Thyroid gland (tissue), 4 donors: ENCODE measurements around the gene PREX1. TPM values are rescaled to one million over a fixed set of nuclear protein-coding genes. Genes with fewer than 3 reads are reported as not detected.

Experiments used
- DNase-seq, 2 donors: peaks; one replicate each; pipeline ENCODE4 v3.0.0-alpha.2; 2019
- H3K27ac ChIP-seq, 3 donors: fragments of 200-600 bp; sonication (generic); 1 replicate in 2 of 3; 2 replicates in 1 of 3; pipeline ENCODE4 v1.5.1; 2016 to 2019; ENCODE audit warnings: mild to moderate bottlenecking in 1 of 3, moderate library complexity in 1 of 3
- H3K27me3 ChIP-seq: fragments of 200-600 bp; sonication (generic); one replicate; pipeline ENCODE4 v1.5.1; 2019
- H3K36me3 ChIP-seq, 2 donors: fragments of 200-600 bp; sonication (generic); one replicate each; pipeline ENCODE4 v1.5.1; 2016 to 2019
- H3K4me1 ChIP-seq, 2 donors: fragments of 200-600 bp; sonication (generic); one replicate each; pipeline ENCODE4 v1.5.1; 2017 to 2019
- H3K4me3 ChIP-seq, 3 donors: fragments of 200-600 bp; sonication (generic); replicated peaks in 1 of 3; 1 replicate in 2 of 3; 2 replicates in 1 of 3; pipeline ENCODE4 v1.5.1; 2016; ENCODE audit warnings: mild to moderate bottlenecking in 1 of 3
- H3K9me3 ChIP-seq: fragments of 200-600 bp; sonication (generic); one replicate; pipeline ENCODE4 v1.5.1; 2017
- CTCF ChIP-seq, 6 experiments: fragments of 200-600 bp in 3 of 6; fragments of 450-650 bp in 3 of 6; sonication (generic) in 3 of 6; IDR thresholded peaks; one replicate each; pipeline ENCODE4 v1.5.1; 2016 to 2019; ENCODE audit warnings: antibody characterized with exemption in 6 of 6, mild to moderate bottlenecking in 2 of 6, inconsistent platforms in 1 of 6, moderate library complexity in 1 of 6
- POLR2A ChIP-seq, 2 donors: fragments of 450-650 bp; IDR thresholded peaks; one replicate each; pipeline ENCODE4 v1.6.1; 2017; ENCODE audit warnings: antibody characterized with exemption in 2 of 2, mild to moderate bottlenecking in 2 of 2, moderate library complexity in 1 of 2
- WGBS, 2 donors: methylation state at CpG; one replicate each; pipeline ENCODE4 v1.1.5; 2017; 5-methylcytosine and 5-hydroxymethylcytosine counted together
- intact Hi-C: fragments of 100-400 bp; cut with DNase I; formaldehyde crosslinking; loops from one replicate; pipeline ENCODE4 v1.15.1; 2023
- total RNA-seq, 4 donors: library from RNA; depleted of rRNA; stranded (reverse); fragments of >200 nt; gene quantifications; one replicate each; pipeline ENCODE4 v1.2.3, GENCODE V29; 2016

The PREX1 gene
- total RNA-seq, 4 donors from 2014 or later = 10.2 to 42.7 (median 18.7) TPM

- Histone ChIP-seq H3K4me3 (no peak overlapping the region), H3K27ac (peak overlapping the region; percentile 9 to 22 (median 10)), H3K9me3 (no peaks in the 10 kb centered on the region), H3K4me1 (peaks cover 22 to 65% of the 10 kb centered on the region in 2 donors), H3K27me3 (no peaks in the 10 kb centered on the region), H3K36me3 (no peaks in the 10 kb centered on the region)
- no peak for DNase-seq
- 42 to 43% methylated on average over 12 of the region's 12 CpGs for WGBS, 2 donors
- intact Hi-C loops = loop anchor here (5.0 kb wide), 1 partner anchor 143 kb away; no protein-coding TSS in a partner anchor
- TF ChIP-seq POLR2A (IDR thresholded peaks at IDR 0.05) (no peak), CTCF (IDR thresholded peaks at IDR 0.05) (no peak)
These were observed 2.8 kb downstream of the PREX1 start for GRCh38 chr20:48824830-48825565.

- 65 to 72% methylated on average over 8 of the region's 8 CpGs for WGBS, 2 donors
- H3K36me3 ChIP-seq = no peaks in the 10 kb centered on the region
- H3K4me1 ChIP-seq = peaks cover 22 to 62% of the 10 kb centered on the region in 2 donors
- no peak overlapping the region for H3K4me3 ChIP-seq
- no peak for TF ChIP-seq POLR2A (IDR thresholded peaks at IDR 0.05)
- TF ChIP-seq CTCF (IDR thresholded peaks at IDR 0.05) = no peak
- DNase-seq = no peak
- no peaks in the 10 kb centered on the region for H3K9me3 ChIP-seq
- H3K27me3 ChIP-seq = no peaks in the 10 kb centered on the region
- no peak overlapping the region for H3K27ac ChIP-seq
- intact Hi-C loops = no loop called here
These were observed 3.8 kb downstream of the PREX1 start for GRCh38 chr20:48823960-48824498.

- TF ChIP-seq POLR2A (IDR thresholded peaks at IDR 0.05) (no peak), CTCF (IDR thresholded peaks at IDR 0.05) (no peak)
- WGBS, 2 donors = 79 to 89% methylated on average over 7 of the region's 7 CpGs
- intact Hi-C loops = no loop called here
- H3K4me1 ChIP-seq = peaks cover 22 to 56% of the 10 kb centered on the region in 2 donors
- peak overlapping the region in 1 of 3 donors; percentile 35 for H3K27ac ChIP-seq
- no peak overlapping the region for H3K4me3 ChIP-seq
- no peaks in the 10 kb centered on the region for H3K27me3 ChIP-seq
- H3K36me3 ChIP-seq = no peaks in the 10 kb centered on the region
- no peaks in the 10 kb centered on the region for H3K9me3 ChIP-seq
- no peak for DNase-seq
These were observed 4.3 kb downstream of the PREX1 start for GRCh38 chr20:48823476-48823875.

- H3K36me3 ChIP-seq = no peaks in the 10 kb centered on the region
- DNase-seq = no peak
- peak overlapping the region in 1 of 3 donors; percentile 35 for H3K27ac ChIP-seq
- TF ChIP-seq POLR2A (IDR thresholded peaks at IDR 0.05) (no peak), CTCF (IDR thresholded peaks at IDR 0.05) (no peak)
- intact Hi-C loops = no loop called here
- no peak overlapping the region for H3K4me3 ChIP-seq
- WGBS, 2 donors = 63 to 79% methylated on average over 8 of the region's 8 CpGs
- H3K9me3 ChIP-seq = no peaks in the 10 kb centered on the region
- H3K27me3 ChIP-seq = no peaks in the 10 kb centered on the region
- H3K4me1 ChIP-seq = peaks cover 22 to 56% of the 10 kb centered on the region in 2 donors
These were observed 4.9 kb downstream of the PREX1 start for GRCh38 chr20:48822879-48823385.

GRCh38 chr20:48822178-48822577, 5.6 kb downstream of the PREX1 start:
- no peak overlapping the region for H3K27ac ChIP-seq
- no peaks in the 10 kb centered on the region for H3K9me3 ChIP-seq
- whole genome bisulfite sequencing, 2 donors = 89 to 93% methylated on average over 2 of the region's 2 CpGs
- no peak for DNase-seq
- no peaks in the 10 kb centered on the region for H3K36me3 ChIP-seq
- intact Hi-C loops = no loop called here
- no peak for TF ChIP-seq CTCF (IDR thresholded peaks at IDR 0.05)
- TF ChIP-seq POLR2A (IDR thresholded peaks at IDR 0.05) = no peak
- H3K27me3 ChIP-seq = no peaks in the 10 kb centered on the region
- no peak overlapping the region for H3K4me3 ChIP-seq
- peaks cover 22 to 56% of the 10 kb centered on the region in 2 donors for H3K4me1 ChIP-seq
